Astrocyte of the cerebellum (primary cell): ENCODE measurements around the gene ARF4.

ENCODE experiments used
- DNase-seq: peaks from one replicate; pipeline ENCODE4 v3.0.0-alpha.2; 2011; ENCODE audit warnings: low read depth
- H3K4me3 ChIP-seq: 2 replicates; pipeline ENCODE4 v1.5.1; 2011; ENCODE audit warnings: mild to moderate bottlenecking, low read depth, low read length, moderate library complexity
- CTCF ChIP-seq: IDR thresholded peaks from 2 replicates; pipeline ENCODE4 v1.5.1; 2012; ENCODE audit warnings: low read length, low read depth, moderate library complexity, mild to moderate bottlenecking; ENCODE audit errors: missing control alignments
- in situ Hi-C: cut with HindIII; loops from 2 replicates; pipeline ENCODE4 v1.10.0; 2017; ENCODE audit warnings: low sequenced_read_pairs

ARF4 gene

GRCh38 chr3:57598765-57599360 lies 1.7 kb upstream of the ARF4 start:
- H3K4me3 ChIP-seq, result peak overlapping the region; percentile 89
- DNase-seq, result no peak
- TF ChIP-seq CTCF, result no peak
- in situ Hi-C loops, result loop anchor here (5.0 kb wide), 1 partner anchor 68 kb away; no protein-coding TSS in a partner anchor

GRCh38 chr3:57596495-57597126 lies 533 bp downstream of the ARF4 start:
- peak; percentile 86 for DNase-seq
- TF ChIP-seq CTCF, result no peak
- H3K4me3 ChIP-seq, result peak overlapping the region; percentile 89
- in situ Hi-C loops, result loop anchor here (5.0 kb wide), 1 partner anchor 71 kb away; no protein-coding TSS in a partner anchor

GRCh38 chr3:57594576-57594975 lies 2.6 kb downstream of the ARF4 start:
- peak overlapping the region; percentile 89 for H3K4me3 ChIP-seq
- in situ Hi-C loops, result no loop called here

GRCh38 chr3:57594144-57594543 lies 3.0 kb downstream of the ARF4 start:
- DNase-seq, result no peak
- in situ Hi-C loops, result no loop called here
- no peak for TF ChIP-seq CTCF
- H3K4me3 ChIP-seq, result peak overlapping the region; percentile 89

More at GRCh38 chr3:57594576-57594975, 2.6 kb downstream of the ARF4 start:
- DNase-seq, result no peak
- TF ChIP-seq CTCF, result no peak

GRCh38 chr3:57592306-57592705 lies 4.8 kb downstream of the ARF4 start:
- DNase-seq, result no peak
- in situ Hi-C loops, result no loop called here
- no peak for TF ChIP-seq CTCF
- no peak overlapping the region for H3K4me3 ChIP-seq

- no peak overlapping the region for H3K4me3 ChIP-seq
- in situ Hi-C loops, result no loop called here
- no peak for TF ChIP-seq CTCF
- no peak for DNase-seq
These were observed 9.2 kb downstream of the ARF4 start for GRCh38 chr3:57587905-57588304.
